ENCODE results near the gene NOL4L.

DNA sequence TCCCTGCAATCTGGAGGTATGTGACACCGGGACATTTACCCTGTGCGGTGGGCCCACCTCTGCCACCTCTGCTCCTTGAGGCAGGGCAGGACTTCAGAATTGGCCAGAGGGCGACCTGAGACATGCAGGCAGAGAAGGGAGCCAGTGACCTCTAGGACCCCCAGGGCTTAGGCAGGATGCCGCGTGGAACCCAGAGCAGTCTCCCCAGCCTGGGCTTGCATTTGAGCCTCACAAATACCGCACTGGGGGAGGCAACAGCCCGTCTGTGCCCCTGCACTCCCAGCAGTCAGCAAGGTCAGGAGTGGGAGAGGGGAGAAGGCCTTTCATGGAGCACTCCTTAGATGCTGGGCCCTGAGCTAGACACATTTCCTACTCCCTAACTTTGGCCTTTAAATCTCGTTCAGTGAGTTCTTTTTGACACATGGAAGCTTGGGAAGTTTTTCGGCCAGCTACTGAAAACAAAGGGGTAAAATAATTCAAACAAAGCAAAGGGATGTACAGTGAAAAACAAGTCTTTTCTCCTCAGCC is 46.9 kb upstream of the NOL4L start:
- TF ChIP-seq CTCF (conservative IDR thresholded peaks at IDR 0.05; ENCODE audit: low read depth in 2 of 2): no peak
- TF ChIP-seq EZH2 (IDR thresholded peaks at IDR 0.05; ENCODE audit: low read depth, unreplicated experiment): no peak
- no peak for TF ChIP-seq EZH2phosphoT487 (IDR thresholded peaks at IDR 0.05; ENCODE audit: unreplicated experiment)
- TF ChIP-seq REST (IDR thresholded peaks at IDR 0.05; ENCODE audit: unreplicated experiment): no peak
- no peak for TF ChIP-seq NANOG (IDR thresholded peaks at IDR 0.05; ENCODE audit: borderline replicate concordance)
- TF ChIP-seq POLR2AphosphoS5 (IDR thresholded peaks at IDR 0.05; ENCODE audit: low read depth): no peak
- no peak for TF ChIP-seq JUNB (IDR thresholded peaks at IDR 0.05; ENCODE audit: unreplicated experiment)

Data from GM23338 (cell line).